HG03066 (cell line): ENCODE results near the gene CTSL.
"Not testable (repeated sequence)": the region's sequence is repeated elsewhere in the genome, so short reads cannot be mapped to it uniquely, and the experiment has no call there.

Experiments
- ATAC-seq: cut with Tn5 transposase; IDR thresholded peaks from one replicate; pipeline ENCODE4 v1.9.1; 2021; ENCODE audit warnings: low read depth; ENCODE audit not compliant: unreplicated experiment

The CTSL gene

DNA sequence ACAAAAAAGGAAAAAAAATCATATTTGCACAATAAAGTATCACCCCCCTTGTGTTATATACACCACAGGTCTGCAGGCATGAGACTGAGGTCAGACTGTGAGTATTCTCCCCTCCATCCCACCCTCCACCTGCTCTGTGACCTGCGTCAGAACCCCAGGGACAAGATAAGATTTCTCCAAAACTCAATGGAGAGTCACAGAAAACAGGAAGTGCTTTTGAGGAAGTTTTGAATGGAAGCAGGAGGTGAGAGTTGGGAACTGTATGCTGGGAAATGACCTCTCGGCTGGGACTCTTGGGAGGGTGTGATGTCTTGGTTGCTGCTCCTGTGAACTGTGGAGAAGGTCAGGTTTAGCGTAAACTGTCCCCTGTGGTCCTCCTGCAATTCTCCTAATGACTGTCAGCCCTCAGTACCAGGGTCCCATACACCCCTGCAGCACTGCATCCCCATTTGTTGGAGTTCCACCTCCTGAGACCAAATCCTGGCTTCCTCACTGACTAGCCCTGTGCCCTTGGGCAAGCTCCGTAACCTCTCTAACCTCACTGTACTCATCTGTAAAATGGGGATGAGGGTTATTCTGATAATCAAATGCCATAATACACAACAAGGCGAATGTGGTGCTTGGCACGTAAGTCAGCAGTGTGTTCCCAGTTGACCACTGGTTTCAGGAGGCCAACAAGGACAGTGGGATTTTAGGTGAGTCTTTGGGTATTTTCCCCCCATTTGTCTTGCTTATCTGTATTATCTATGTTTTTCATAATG lies 6.9 kb upstream of the CTSL start:
- no peak for ATAC-seq

DNA sequence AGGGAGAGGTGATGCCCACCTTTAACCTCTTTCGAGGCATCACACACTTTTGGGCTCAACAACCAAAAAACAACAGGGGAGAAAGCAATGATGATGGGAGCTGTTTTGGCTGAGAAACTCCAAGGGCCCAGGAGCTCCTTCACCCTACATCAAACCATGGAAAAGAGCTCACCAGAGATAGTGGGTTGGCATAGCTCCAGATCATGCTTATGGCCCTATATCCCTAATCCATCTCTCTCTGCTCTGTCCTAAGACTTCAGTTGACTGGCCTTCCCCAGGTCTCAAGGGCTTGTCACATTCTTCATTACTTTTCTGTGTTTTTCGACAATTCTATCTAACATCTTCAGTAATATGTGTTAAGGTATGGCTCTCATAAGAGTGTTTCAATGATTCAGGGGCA lies 5.7 kb upstream of the CTSL start:
- ATAC-seq, result no peak

DNA sequence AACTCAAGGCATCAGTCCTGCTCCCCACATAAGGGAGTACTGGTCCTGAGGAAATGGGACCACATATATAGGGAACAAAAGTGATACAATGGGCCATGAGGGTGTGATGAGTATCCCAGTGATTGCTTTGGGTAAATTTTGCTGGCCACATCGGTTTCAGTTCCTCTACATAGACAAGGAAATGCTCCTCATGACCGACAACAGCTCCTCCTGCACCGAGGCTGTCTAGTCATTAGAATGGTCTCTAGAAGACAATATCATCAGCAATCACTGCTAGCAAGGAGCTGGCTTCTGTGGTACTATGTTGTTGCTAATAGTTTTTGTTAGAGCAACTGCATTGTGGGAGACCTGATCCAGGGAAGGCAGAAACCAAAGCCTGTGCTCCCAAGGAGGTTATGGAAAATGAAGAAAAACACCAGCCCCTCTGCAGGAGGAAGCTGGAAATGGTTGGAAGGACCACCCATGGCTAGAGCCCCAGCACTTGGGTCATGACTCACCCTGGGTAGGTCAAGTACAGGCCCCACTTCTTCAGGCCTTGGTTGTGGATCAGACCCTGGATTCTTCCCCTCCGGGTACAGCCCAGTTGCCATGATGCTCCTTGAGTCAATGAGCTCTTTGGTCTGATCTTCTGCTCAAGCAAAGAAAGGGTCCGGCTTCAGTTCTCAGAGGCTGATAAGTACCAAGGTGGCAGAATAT lies 3.4 kb upstream of the CTSL start:
- no peak for ATAC-seq

DNA sequence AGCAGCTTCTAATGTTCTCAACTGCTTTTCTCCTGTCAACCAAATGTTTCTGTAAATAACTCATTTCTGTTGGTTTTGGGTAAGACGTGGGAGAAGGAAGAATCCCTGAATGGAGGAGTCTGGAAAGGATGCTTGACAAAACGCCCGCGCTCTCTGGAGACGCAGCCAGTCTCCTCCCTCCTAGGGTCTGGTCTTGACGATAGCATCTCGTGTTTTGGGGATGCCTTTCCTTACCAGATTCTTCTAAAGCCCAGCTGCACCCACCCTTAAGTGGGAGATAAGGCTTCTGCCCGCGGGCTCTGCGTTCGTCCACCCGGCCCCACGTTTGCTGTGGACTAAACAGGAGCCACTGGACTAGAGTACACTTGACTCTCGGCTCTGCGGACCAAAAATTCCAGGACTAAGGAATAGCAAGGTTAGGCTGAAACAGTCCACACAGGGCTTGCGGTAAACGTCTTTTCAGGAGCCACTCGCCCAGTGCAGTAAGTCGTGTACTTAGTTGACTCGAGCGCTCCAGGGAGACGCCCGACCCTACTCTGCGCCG lies 491 bp upstream of the CTSL start:
- no peak for ATAC-seq

DNA sequence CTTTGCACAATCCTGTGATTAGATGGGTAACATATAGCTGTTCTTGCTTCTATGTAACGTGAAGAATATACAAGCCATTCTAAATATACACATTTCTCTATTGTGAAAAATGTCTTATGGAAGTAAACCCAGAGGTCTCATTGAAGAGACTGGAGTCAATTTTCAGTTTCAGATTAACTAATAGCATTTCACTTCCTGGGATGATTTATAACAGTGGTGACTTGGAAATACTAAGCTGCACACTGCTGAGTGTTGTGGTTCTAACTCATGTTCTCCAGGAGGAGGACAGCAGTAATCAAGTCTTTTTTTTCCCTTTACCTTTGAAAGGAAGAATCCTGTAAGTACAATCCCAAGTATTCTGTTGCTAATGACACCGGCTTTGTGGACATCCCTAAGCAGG lies 3.3 kb downstream of the CTSL start:
- ATAC-seq, result no peak

DNA sequence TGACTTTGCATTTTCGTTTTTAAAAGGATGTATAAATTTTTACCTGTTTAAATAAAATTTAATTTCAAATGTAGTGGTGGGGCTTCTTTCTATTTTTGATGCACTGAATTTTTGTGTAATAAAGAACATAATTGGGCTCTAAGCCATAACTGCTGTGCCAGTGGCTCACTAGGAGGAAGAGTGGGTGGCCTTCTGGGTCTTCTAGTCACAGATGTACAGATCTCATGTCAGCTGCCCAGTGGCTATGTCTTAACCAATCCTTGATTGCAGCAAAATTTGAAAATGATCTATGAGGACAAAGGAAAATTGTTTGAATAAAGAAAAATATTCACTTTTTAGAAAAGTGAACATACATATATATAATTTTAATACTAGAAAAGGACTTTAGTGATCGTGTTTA lies 5.4 kb downstream of the CTSL start:
- ATAC-seq, result no peak

DNA sequence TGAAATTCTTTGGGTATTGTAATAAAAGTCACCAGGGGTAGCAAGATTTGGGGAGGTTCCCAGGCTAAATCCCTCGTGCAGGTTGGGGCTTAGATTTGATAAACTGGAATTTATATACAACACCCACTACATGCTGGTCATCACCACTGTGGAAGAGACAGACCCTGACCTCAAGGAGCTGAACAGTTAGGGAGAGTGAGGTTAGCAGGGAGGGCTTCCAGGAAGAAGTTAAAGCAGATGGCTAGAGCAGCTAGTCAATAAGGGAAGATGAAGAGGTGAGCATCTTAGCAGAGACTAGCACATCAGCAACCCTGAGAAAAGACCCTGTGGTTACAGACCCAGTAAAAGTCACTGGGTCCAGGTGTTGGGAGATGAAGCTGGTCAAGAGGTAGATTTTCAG lies 6.4 kb downstream of the CTSL start:
- no peak for ATAC-seq

DNA sequence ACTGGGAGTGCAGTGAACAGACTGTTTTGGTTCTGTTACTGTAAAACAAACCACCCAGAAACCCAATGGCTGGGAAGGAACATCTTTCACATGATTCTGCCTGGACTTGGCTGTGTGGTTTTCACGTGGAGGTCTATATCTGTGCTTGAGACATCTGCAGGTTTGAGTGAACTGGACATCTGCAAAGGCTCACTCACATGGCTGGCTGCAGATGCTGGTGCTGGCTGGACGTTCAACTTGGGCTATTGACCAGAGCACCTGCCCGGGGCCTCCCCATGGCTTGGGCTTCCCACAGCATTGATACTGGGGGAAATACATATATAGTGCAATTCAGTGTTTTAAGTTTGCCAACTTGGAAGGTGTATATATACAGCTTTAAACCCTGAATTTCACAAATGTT lies 6.8 kb downstream of the CTSL start:
- ATAC-seq, result no peak

DNA sequence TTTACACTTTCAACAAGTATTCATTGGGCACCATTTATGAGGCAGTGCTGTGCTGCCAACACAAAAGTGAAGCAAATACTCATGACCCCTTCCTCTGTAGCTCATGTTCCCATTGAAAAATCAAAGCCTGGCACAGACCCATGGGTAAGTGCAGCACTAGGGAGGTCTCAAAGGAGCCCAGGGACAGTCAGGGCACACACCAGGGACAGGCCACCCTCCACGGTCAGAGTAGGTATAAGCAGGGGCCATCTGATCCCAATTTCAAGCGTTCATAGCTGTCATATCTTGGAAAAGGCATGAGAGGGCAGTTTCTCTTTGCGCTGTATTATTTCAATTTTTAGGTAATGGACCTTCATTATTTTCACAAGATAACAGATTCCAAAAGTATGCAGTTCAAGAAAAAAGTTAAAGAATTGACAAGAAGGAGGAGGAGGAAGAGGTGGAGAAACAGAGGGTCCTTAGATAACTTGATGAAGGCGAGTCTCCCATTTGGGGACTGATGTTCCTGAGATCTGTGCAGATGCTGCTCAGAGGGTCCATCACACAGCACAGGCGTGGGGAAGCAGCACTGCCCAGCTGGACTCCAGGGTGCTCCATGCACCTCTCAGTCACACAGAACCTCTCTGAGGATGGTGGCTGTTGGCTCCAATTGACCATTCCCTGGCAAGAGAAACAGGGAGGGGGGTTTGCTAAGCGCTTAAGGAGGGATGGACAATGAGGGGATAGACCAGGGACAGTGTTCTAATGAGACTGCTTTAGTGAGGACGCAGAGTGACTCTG lies 7.5 kb downstream of the CTSL start:
- ATAC-seq, result no peak

DNA sequence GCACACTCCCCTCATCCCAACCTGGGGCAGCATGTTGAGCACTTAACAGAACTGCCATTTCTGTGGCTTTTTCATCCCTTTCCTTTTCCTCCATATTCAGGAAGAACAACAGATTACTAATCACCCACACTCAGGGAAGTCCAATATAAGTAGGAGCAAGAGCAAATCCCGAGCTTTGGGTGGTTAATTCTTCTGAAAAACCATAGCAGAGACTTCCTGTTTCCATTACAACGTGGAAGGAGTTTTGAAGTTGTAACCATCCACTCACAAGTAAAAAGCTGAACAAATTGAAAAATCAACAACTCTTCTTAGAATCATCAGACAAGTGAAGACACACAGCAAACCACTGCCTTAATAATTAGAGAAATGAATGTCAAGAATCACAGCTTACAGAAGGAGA lies 8.2 kb downstream of the CTSL start:
- ATAC-seq, result no peak

DNA sequence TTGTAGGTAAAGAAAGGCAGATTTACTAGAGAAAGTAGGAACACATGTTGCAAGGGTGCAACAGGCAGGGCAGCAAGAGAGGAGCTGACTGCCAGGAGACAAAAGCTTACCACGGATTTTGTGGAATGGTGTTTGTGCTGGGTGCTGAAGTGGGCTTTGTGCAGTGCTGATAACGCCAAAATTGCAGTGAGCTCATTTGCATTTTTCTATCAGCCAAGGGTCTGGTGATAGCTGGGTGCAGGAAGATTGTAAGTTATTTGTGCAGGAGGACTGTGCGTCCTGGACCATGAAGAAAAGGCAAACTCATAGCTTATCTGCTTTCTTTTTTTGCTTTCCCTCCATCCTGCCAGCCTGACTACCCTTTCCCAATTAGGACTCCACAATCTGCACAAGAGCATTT lies 13.6 kb downstream of the CTSL start:
- no peak for ATAC-seq

DNA sequence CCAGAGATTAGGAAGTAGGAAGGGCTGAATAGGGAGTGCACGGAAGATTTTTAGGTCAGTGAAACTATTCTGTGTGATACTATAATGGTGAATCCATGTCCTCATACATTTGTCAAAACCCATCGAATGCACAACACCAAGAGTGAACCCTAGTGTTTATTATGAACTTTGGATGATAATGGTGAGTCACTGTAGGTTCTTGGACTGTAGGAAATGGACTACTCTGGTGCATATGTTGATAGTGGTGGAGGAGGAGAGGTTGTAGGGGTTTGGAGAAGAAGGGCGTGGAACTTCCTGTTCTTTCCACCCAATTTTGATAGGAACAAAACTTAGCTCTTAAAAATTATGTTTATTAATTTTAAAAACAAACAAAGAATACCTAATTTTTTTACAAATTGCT lies 14.3 kb downstream of the CTSL start:
- no peak for ATAC-seq

DNA sequence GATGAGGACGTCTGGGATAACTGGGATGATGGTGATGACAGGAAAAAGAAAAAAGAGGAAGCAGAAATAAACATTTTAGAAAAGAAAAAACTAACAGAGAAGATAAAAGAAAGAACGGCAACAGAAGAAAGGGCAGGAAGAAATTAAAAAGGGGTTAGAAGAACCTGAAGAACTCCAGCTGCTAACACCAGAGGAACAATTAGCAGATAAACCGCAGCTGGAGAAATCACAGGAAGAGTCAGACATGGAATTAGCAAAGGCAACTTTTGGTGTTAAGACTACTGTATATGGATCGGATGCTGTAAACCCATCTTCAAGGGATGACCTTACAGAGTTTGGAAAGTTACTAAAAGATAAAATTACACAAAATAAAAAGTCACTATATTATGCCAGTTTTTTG lies 15.4 kb downstream of the CTSL start:
- ATAC-seq, result no peak

DNA sequence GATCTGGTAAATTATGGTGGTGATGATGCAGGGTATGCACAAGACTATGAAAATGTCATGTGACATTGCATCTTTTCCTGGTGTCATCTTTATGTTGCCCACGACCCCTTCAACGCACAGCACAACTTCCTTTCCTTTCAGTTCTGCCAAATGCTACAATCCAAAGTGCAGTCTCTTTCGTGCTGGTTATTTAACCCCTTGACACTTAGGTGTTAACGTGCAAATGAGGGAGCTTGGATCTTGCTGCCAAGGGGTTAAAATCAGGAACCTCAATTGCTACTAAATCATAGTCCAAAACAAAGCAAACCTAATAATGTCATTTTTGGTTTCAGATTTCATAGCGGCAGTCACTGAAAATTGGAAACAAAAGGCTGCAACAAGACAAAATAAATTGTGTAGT lies 16.0 kb downstream of the CTSL start:
- ATAC-seq, result no peak

DNA sequence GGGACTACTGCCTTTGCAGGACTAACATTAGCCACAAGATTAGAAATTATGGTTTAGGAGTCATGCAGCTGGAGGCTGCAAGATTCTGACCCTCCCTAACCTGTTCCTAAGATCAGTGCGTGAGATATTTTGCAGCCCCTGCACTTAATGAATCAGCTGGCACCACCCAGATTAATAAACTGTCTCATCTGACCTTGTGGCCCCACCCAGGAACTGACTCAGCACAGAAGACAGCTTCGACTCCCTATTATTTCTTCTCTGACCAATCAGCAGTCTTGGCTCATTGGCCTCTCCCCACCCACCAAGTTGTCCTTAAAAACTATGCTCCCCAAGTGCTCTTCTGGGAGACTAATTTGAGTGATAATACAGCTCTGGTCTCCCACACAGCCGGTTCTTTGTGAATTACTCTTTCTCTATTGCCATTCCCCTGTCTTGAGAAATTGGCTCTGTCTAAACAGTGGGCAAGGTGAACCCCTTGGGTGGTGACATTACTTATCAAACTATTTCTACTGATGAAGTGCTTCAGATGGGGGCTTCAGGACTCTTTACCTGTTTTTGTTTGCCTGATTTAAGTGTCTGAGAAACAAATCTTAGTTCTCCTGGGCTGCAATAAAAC lies 17.0 kb downstream of the CTSL start:
- ATAC-seq, result no peak

DNA sequence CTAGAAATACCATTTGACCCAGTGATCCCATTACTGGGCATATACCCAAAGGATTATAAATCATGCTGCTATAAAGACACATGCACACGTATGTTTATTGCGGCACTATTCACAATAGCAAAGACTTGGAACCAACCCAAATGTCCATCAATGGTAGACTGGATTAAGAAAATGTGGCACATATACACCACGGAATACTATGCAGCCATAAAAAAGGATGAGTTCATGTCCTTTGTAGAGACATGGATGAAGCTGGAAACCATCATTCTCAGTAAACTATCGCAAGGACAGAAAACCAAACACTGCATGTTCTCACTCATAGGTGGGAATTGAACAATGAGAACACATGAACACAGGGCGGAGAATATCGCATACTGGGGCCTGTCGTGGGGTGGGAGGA lies 18.3 kb downstream of the CTSL start:
- ATAC-seq, result not testable (repeated sequence)

DNA sequence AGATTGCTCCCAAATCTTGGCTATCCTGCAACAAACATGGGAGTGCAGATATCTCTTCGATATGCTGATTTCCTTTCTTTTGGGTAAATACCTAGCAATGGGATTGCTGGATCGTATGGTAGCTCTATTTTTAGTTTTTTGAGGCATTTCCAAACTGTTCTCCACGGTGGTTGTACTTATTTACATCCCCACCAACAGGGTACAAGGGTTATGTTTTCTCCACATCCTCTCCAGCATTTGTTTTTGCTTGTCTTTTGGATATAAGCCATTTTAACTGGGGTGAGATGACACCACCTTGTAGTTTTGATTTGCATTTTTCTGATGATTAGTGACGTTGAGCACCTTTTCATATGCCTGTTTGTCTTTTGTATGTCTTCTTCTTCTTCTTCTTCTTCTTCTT lies 20.3 kb downstream of the CTSL start:
- ATAC-seq, result no peak

DNA sequence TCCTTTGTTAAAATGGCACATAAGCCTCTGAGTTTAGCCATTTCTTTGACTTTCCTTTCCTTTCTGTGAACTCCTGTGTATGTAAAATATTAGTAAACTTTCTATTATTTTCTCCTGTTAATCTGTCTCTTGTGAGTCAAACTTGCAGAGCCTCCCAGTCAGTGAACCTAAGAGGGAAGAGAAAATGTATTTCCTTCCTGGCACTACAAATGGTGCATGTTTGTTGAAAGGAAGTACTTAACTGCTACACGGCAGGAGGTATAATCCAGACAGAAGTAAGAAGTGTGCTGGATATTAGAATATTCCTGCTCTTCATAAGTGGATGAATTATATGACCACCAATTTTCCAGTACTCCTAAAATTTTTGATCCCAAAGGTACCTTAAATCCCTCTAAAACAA lies 23.0 kb downstream of the CTSL start:
- no peak for ATAC-seq

DNA sequence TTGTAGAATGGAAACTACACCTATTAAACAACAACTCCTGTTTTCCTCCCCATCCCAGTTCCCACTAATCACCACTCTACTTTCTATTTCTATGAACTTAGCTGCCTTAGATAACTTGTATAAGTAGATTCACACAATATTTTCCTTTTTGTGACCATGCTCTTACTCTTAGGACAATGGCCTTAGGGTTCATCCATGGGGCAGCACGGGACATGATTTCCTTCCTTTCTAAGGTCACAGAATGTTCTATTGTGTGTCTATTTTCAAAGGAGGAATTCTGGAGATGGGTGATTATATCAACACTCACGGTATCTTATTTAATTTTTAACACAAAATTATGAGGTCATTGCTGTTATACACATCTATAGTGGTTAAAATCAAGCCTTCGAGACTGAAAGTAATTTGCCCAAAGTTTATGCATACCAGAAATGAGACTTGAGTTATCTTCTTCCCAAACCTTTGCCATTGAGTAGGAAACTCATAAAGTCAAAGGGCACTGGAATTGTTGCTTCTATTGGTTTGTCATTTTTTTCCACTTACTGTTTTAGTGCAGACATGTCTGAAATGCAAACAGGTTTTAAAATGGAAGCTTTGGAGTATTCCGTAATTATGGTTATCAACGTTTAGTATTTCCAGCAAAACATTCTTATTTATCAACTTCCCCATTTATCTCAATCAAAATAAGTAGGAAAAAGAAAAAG lies 23.6 kb downstream of the CTSL start:
- ATAC-seq, result no peak

DNA sequence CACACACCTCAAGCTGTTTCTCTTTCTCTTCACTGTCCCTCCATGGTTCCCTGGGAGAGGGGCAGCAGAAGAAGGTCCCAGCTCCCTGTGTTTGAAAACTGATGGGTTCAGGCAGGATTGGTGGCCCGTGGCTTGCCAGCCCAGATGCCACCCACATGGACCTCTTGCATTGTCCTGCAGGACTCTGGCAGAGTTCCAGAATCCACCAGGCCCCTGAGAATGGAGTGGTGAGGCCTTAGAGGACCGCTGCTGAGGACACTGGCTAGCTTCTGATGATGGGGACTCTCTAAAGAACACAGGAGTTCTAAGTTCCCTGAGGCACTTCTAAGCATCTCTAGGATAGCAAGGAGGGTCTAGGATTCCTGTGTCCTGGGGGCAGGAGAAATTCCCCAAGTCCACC lies 24.8 kb downstream of the CTSL start:
- no peak for ATAC-seq
